GM19043 (cell line): ENCODE measurements around the gene TSPAN4.

ENCODE experiments used
- ATAC-seq: cut with Tn5 transposase; IDR thresholded peaks from one replicate; pipeline ENCODE4 v1.9.1; 2021; ENCODE audit warnings: low read depth; ENCODE audit not compliant: unreplicated experiment

The TSPAN4 gene

DNA sequence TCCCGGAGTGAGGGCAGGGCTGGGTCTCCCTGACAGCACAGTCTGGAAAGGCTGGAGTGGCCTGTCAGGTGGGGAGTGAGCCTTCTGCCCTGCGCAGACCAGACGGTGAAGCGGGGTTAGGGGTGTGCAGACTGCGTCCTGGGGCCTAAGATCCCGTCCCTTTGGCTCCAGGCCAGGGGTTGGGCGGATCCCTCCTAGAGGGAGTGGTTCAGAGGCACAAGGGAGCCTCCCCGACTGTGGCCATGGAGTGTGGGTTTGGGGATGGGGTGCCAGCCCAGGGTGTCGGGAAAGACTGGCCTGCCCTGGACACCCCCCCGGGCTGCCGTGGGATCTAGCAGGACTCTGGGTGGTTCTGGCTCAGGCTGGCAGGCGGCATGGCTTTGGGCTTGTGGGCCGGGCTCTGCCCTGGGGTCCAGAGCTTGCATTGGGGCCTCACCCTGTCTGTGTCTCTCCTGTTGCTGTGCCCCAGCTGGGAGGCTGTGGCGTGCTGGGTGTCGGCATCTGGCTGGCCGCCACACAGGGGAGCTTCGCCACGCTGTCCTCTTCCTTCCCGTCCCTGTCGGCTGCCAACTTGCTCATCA lies 19.5 kb downstream of the TSPAN4 start:
- ATAC-seq = no peak

GRCh38 chr11:862696-863022 lies 20.0 kb downstream of the TSPAN4 start:
- ATAC-seq = no peak

GRCh38 chr11:863023-863909 lies 20.6 kb downstream of the TSPAN4 start:
- ATAC-seq = no peak

DNA sequence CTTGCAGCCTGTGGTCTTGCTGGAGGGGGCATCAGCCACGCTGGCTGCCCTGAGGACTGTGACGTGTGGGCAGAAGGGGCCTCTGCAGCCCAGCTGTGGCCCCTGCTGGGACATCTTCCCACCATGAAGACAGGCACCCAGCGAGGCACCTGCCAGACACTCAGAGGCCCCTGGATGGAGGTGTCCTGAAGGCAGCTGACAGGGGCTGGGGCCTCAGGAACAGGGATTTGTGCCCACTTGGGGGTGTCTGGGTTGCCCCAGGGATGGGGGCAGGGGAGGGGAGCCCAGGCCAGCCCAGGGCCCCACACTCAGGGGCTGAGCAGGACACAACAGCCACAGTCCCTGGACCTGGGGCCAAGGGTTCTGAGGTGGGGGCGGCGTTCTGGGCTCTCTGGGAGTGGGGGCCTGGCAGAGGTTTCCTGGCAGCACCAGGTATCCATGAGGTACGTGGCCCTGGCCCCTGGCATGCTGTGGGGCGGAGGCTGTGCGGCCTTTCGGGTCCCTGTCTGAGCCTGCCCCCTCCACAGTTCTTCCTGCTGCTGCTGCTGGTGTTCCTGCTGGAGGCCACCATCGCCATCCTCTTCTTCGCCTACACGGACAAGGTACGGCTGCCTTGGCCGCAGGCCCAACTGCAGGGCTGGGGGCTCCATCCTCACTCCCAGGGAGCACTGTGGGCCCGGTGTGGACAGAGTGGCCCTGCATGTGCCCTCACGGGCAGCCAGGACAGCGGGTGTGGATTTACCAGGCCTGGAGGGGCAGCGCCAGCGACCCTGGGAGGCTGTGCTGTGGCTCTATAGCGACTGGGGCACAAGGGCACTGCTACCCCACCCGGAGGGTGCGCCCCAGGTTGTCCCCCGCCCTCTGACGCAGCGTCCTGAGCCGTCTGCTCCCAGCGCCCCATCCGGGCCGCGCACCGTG lies 21.5 kb downstream of the TSPAN4 start:
- no peak for ATAC-seq

DNA sequence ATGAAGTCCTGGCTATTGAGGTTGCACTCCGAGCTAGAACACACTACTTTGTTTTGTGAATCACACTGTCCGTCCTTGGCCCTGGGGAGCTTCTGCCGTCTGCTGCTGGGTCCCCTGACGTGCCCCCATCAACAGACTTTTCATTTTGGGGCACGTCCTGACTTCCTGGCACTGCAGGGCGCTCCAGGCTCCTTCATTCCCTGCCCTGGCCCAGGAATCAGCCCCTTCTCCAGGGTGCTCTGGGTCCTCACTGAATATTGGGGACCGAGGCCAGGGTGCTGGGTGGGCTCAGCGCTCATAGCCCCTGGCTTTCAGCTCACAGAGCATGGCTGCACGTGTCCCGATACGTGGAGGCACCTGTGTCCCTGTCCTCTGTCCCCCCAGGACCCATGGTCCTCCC lies 22.2 kb downstream of the TSPAN4 start:
- ATAC-seq = no peak

GRCh38 chr11:865462-866430 lies 23.1 kb downstream of the TSPAN4 start:
- ATAC-seq = no peak

GRCh38 chr11:866481-866880 lies 23.8 kb downstream of the TSPAN4 start:
- no peak for ATAC-seq

- ATAC-seq = no peak
Measured at GRCh38 chr11:867856-868358, 25.3 kb downstream of the TSPAN4 start.

- ATAC-seq = no peak
Measured at GRCh38 chr11:868394-868793, 25.7 kb downstream of the TSPAN4 start.

- ATAC-seq = no peak
Measured at GRCh38 chr11:868802-869201, 26.1 kb downstream of the TSPAN4 start.

GRCh38 chr11:869399-870126 lies 26.9 kb downstream of the TSPAN4 start:
- ATAC-seq = no peak

DNA sequence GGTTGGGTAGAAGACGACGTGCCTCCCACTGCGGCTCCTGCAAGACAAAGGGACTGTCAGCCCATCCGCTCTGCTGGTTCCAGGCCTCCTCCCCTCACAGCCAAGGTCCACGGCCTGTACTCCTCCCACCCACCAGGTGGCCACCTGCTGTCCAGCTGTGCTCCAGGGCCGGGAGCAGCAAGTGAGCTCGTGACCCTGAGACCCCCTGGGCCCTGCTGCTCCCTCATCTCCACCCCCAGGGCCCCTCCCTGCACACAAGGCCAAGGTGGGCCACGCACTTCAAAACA lies 27.4 kb downstream of the TSPAN4 start:
- no peak for ATAC-seq

DNA sequence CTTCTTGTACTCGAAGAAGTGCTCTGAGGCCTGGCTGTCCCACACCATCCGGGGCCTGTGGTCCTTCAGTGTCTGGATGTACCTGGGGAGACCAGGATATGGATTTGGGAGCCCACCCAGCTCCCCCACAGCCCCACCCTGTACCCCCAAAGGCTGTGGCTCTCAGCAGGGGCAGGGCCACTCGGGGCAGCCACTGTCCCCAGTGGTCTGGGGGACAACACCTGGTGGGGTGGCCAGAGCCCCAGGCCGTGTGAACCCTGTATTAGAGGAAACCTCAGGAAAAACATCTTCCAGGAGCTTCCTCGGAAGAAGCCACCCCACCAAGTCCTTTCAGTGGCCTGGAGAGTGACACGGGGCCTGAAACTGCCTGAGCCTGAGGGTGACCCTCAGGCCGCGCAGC lies 27.8 kb downstream of the TSPAN4 start:
- no peak for ATAC-seq

GRCh38 chr11:871472-871871 lies 28.8 kb downstream of the TSPAN4 start:
- ATAC-seq = no peak

DNA sequence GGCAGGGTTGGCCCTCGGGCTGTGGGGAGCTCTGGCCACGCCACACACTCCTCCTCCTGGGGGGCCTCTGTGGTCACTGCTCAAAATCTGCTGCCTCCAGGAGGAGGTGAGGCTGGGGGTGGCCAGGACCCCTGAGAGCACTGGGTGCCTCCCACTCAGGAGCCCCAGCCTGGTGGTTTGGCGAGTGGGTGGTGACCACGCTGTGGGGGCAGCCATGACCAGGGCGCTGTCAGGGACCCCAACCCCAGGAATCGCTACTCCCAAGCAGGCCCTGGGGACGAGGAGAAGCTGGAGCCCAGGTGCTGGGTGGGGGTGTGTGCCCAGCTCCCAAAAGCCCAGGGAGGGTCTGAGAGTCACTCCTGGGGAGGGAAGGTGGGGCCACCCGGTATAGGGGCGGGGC lies 30.1 kb downstream of the TSPAN4 start:
- ATAC-seq = no peak

GRCh38 chr11:873706-874105 lies 31.1 kb downstream of the TSPAN4 start:
- no peak for ATAC-seq

- ATAC-seq = no peak
Measured at GRCh38 chr11:875203-875602, 32.6 kb downstream of the TSPAN4 start.

DNA sequence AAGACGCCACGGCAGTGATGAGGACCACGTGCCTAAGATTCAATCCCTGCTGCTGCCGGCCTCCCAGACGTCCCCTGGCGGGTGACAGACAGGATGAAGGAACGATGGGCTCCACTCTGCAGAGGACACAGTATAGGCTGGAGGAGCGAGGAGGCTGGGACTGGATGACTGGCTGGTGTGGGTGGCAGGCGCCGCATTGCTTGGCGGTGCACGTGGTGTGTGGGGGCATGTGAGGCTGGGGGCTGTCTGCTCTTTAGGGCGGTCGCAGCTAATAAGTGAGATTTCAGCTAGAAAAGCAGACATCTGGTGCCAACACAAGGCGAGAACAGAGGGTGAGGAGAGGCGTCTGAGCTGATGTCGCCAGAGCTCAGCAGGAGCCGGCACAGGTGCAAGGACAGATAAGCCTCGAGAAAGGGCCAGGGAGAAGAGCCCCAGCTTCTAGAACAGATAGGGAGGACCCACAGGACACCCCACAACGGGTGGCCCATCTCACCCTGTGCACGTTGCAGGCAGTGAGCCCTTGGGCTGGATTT lies 33.2 kb downstream of the TSPAN4 start:
- ATAC-seq = no peak

DNA sequence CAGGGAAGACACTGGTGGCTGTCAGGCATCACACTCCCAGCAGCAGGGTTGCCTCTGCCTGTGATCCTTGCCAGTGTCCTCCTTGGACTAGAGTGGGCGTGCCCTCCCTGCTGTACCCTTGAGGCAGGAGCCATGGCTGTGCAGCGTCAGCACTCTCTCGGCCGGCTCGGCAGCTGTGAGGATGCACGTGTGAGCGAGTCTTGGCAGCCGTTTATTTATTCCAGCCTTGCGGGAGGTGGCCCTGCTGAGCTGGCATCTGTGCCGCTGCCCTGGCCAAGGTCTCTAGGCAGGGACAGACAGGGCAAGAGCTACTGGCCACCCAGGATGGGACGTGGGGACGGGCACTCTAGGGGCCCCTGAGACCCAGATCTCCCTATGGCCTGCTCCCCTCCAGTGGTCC lies 33.9 kb downstream of the TSPAN4 start:
- ATAC-seq = no peak
